Stimulated activated naive B cell treated with anti-CD40 and anti-IgM and Interleukin-4, amounts not matched to agents 10 μg/mL and 1 μg/mL and 100 μg/mL, for 72 hours (primary cell): ENCODE data around the gene CLDN3.
"Not testable (repeated sequence)": the region's sequence is repeated elsewhere in the genome, so short reads cannot be mapped to it uniquely, and the experiment has no call there.

Source experiments
- ATAC-seq, 2 donors: fragments of 150-1000 bp; cut with Tn5 transposase; replicated peaks; 2 replicates each; pipeline ENCODE4 v1.10.0; 2021; ENCODE audit warnings: moderate library complexity in 1 of 2
- DNase-seq: peaks from one replicate; pipeline ENCODE4 v3.0.0; 2021
- H3K27ac Mint-ChIP-seq: one replicate; pipeline ENCODE4 v1.8.0; 2022; ENCODE audit warnings: mild to moderate bottlenecking, mixed read lengths
- H3K27me3 Mint-ChIP-seq, 2 donors: one replicate each; pipeline ENCODE4 v1.8.0; 2022; ENCODE audit warnings: mixed read lengths in 2 of 2
- H3K36me3 Mint-ChIP-seq, 2 donors: one replicate each; pipeline ENCODE4 v1.8.0; 2022; ENCODE audit warnings: mixed read lengths in 2 of 2, mild to moderate bottlenecking in 1 of 2
- H3K4me1 Mint-ChIP-seq, 2 donors: one replicate each; pipeline ENCODE4 v1.8.0; 2022; ENCODE audit warnings: mixed read lengths in 2 of 2, mild to moderate bottlenecking in 1 of 2
- H3K4me3 Mint-ChIP-seq, 2 donors: one replicate each; pipeline ENCODE4 v1.8.0; 2022; ENCODE audit warnings: mild to moderate bottlenecking in 2 of 2, mixed read lengths in 2 of 2, moderate library complexity in 1 of 2
- H3K9me3 Mint-ChIP-seq, 2 donors: one replicate each; pipeline ENCODE4 v1.8.0; 2022; ENCODE audit warnings: mixed read lengths in 2 of 2, mild to moderate bottlenecking in 1 of 2

CLDN3 gene

GRCh38 chr7:73735528-73735905 is 34.6 kb downstream of the CLDN3 start:
- Mint-ChIP-seq H3K27me3 (peaks cover 0 to 1% of the 10 kb centered on the region in 2 donors), H3K4me3 (no peak overlapping the region), H3K9me3 (no peaks in the 10 kb centered on the region), H3K4me1 (peaks cover 14 to 35% of the 10 kb centered on the region in 2 donors), H3K27ac (no peak overlapping the region), H3K36me3 (peaks cover 5 to 10% of the 10 kb centered on the region in 2 donors)
- DNase-seq: no peak
- ATAC-seq: no peak

GRCh38 chr7:73734619-73735527 is 35.2 kb downstream of the CLDN3 start:
- Mint-ChIP-seq H3K27me3 (peaks cover 0 to 4% of the 10 kb centered on the region in 2 donors), H3K4me3 (no peak overlapping the region), H3K9me3 (no peaks in the 10 kb centered on the region), H3K4me1 (peaks cover 14 to 35% of the 10 kb centered on the region in 2 donors), H3K36me3 (peaks cover 5 to 10% of the 10 kb centered on the region in 2 donors), H3K27ac (no peak overlapping the region)
- ATAC-seq: peak; percentile 39 to 53
- peak; percentile 61 for DNase-seq

DNA sequence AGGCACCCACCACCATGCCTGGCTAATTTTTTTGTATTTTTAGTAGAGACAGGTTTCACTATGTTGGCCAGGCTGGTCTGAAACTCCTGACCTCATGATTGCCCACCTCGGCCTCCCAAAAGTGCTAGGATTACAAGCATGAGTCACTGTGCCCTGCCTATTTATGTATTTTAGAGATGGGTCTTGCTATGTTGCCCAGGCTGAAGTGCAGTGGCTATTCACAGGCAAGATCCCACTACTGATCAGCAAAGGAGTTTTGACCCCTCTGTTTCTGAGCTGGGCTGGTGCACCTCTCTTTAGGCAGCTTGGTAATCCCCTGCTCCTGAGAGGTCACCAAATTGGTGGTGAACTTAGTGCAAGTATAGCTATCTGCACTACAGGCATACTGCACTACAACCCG is 37.7 kb downstream of the CLDN3 start:
- DNase-seq (no peak), ATAC-seq (no peak)
- H3K27me3 Mint-ChIP-seq: peaks cover 13 to 14% of the 10 kb centered on the region in 2 donors
- H3K9me3 Mint-ChIP-seq: no peaks in the 10 kb centered on the region
- H3K4me1 Mint-ChIP-seq: peaks cover 6 to 20% of the 10 kb centered on the region in 2 donors
- H3K4me3 Mint-ChIP-seq: no peak overlapping the region
- H3K36me3 Mint-ChIP-seq: peaks cover 5 to 10% of the 10 kb centered on the region in 2 donors
- no peak overlapping the region for H3K27ac Mint-ChIP-seq

DNA sequence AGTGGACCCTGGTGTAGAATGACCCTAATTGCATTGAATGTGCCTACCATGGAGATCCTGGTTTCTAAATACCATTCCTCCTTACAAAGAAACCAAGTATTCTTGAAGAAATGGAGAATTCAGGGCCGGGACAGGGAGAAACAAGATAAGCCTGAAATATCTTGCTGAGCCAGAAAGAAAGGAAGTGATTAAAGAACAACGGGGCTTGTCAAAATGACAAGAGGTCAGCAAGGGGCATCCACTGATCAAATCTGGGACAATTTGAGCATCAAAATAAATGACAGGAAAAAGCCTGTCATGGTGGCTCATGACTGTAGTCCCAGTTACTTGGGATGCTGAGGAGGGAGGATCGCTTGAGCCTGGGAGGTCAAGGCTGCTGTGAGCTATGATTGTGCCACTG is 39.6 kb downstream of the CLDN3 start:
- H3K9me3 Mint-ChIP-seq: no peaks in the 10 kb centered on the region
- peaks cover 6 to 9% of the 10 kb centered on the region in 2 donors for H3K4me1 Mint-ChIP-seq
- no peak overlapping the region for H3K4me3 Mint-ChIP-seq
- no peak for ATAC-seq
- DNase-seq: no peak
- H3K27me3 Mint-ChIP-seq: peaks cover 13 to 14% of the 10 kb centered on the region in 2 donors
- H3K27ac Mint-ChIP-seq: no peak overlapping the region
- no peaks in the 10 kb centered on the region for H3K36me3 Mint-ChIP-seq

- ATAC-seq (no peak), DNase-seq (no peak)
- no peaks in the 10 kb centered on the region for H3K9me3 Mint-ChIP-seq
- H3K4me1 Mint-ChIP-seq: no peaks in the 10 kb centered on the region
- no peak overlapping the region for H3K27ac Mint-ChIP-seq
- peaks cover 18 to 21% of the 10 kb centered on the region in 2 donors for H3K27me3 Mint-ChIP-seq
- no peak overlapping the region for H3K4me3 Mint-ChIP-seq
- no peaks in the 10 kb centered on the region for H3K36me3 Mint-ChIP-seq
These were observed 41.5 kb downstream of the CLDN3 start for GRCh38 chr7:73728551-73728950.

- no peaks in the 10 kb centered on the region for H3K4me1 Mint-ChIP-seq
- no peaks in the 10 kb centered on the region for H3K36me3 Mint-ChIP-seq
- no peak overlapping the region for H3K27ac Mint-ChIP-seq
- no peak for DNase-seq
- H3K27me3 Mint-ChIP-seq: peaks cover 18 to 21% of the 10 kb centered on the region in 2 donors
- ATAC-seq: no peak
- no peaks in the 10 kb centered on the region for H3K9me3 Mint-ChIP-seq
- H3K4me3 Mint-ChIP-seq: no peak overlapping the region
These were observed 42.1 kb downstream of the CLDN3 start for GRCh38 chr7:73727952-73728351.

- DNase-seq: no peak
- Mint-ChIP-seq H3K4me1 (no peaks in the 10 kb centered on the region), H3K27ac (no peak overlapping the region), H3K27me3 (peaks cover 24 to 34% of the 10 kb centered on the region in 2 donors), H3K36me3 (no peaks in the 10 kb centered on the region), H3K9me3 (no peaks in the 10 kb centered on the region), H3K4me3 (no peak overlapping the region)
- peak; percentile 17 to 24 for ATAC-seq
These were observed 44.0 kb downstream of the CLDN3 start for GRCh38 chr7:73726083-73726466.

DNA sequence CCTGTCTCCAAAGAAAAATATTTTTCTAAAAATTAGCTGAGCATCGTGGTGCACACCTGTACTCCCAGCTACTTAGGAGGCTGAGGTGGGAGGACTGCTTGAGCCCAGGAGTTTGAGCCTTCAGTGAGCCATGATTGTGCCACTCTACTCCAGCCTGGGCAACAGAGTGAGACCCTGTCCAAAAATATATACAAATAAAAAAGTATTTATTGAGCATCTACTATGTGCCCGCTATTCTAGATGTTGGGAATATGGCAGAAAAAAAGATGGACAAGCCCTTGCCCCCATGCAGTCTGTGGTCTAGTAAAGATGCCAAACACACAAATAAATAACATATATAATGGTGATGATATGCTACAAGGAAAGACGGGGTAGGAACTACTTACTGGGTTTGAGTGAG is 46.3 kb downstream of the CLDN3 start:
- no peaks in the 10 kb centered on the region for H3K36me3 Mint-ChIP-seq
- no peak overlapping the region for H3K27ac Mint-ChIP-seq
- no peaks in the 10 kb centered on the region for H3K9me3 Mint-ChIP-seq
- DNase-seq (no peak), ATAC-seq (no peak)
- no peak overlapping the region for H3K4me3 Mint-ChIP-seq
- peaks cover 0 to under 1% of the 10 kb centered on the region in 2 donors for H3K4me1 Mint-ChIP-seq
- H3K27me3 Mint-ChIP-seq: peaks cover 29 to 44% of the 10 kb centered on the region in 2 donors

DNA sequence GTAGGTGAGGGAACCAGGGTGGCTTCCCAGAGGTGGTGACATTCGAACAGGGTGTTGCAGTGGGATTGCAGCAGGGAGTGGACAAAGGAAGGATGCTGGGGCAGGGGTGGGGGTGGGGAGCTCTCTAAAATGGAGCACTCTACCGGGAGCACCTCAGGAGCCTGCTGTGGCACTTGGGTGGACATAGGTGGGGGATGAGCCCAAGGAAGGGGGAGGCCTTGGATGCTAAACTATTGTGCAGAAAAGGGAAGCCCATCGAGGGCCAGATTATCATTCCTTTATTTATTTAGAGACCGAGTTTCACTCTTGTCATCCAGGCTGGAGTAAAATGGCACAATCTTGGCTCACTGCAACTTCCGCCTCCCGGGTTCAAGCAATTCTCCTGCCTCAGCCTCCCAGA is 47.3 kb downstream of the CLDN3 start:
- H3K36me3 Mint-ChIP-seq: no peaks in the 10 kb centered on the region
- no peak for DNase-seq
- H3K9me3 Mint-ChIP-seq: no peaks in the 10 kb centered on the region
- peaks cover 8 to 10% of the 10 kb centered on the region in 2 donors for H3K4me1 Mint-ChIP-seq
- H3K27me3 Mint-ChIP-seq: peaks cover 23 to 34% of the 10 kb centered on the region in 2 donors
- no peak overlapping the region for H3K4me3 Mint-ChIP-seq
- H3K27ac Mint-ChIP-seq: no peak overlapping the region
- no peak for ATAC-seq

DNA sequence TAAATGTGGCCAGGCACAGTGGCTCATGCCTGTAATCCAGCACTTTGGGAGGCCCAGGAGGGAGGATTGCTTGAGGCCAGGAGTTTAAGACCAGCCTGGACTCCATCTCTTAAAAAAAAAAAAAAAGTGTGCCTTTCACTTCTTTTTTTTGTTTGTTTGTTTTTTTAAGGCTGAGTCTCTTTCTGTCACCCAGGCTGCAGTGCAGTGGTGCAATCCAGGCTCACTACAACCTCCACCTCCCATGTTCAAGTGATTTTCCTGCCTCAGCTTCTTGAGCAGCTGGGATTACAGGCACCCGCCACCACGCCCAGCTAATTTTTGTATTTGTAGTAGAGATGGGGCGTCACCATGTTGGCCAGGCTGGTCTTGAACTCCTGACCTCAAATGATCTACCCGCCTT is 47.9 kb downstream of the CLDN3 start:
- H3K27me3 Mint-ChIP-seq: peaks cover 25 to 31% of the 10 kb centered on the region in 2 donors
- not testable (repeated sequence) for H3K4me3 Mint-ChIP-seq, H3K9me3 Mint-ChIP-seq, DNase-seq, H3K36me3 Mint-ChIP-seq, ATAC-seq, H3K27ac Mint-ChIP-seq
- H3K4me1 Mint-ChIP-seq: peaks cover 11 to 16% of the 10 kb centered on the region in 2 donors

GRCh38 chr7:73721377-73721817 is 48.7 kb downstream of the CLDN3 start:
- no peaks in the 10 kb centered on the region for H3K9me3 Mint-ChIP-seq

GRCh38 chr7:73720443-73720842 is 49.6 kb downstream of the CLDN3 start:
- peak overlapping the region; percentile 71 to 72 for H3K4me3 Mint-ChIP-seq
- H3K9me3 Mint-ChIP-seq, ATAC-seq, H3K36me3 Mint-ChIP-seq, H3K27ac Mint-ChIP-seq, DNase-seq: not testable (repeated sequence)
- H3K4me1 Mint-ChIP-seq: peaks cover 22 to 31% of the 10 kb centered on the region in 2 donors
- H3K27me3 Mint-ChIP-seq: peaks cover 38 to 46% of the 10 kb centered on the region in 2 donors

More at GRCh38 chr7:73721377-73721817, 48.7 kb downstream of the CLDN3 start:
- Mint-ChIP-seq H3K27me3 (peaks cover 31 to 36% of the 10 kb centered on the region in 2 donors), H3K36me3 (no peaks in the 10 kb centered on the region), H3K4me3 (no peak overlapping the region), H3K4me1 (peaks cover 16 to 22% of the 10 kb centered on the region in 2 donors), H3K27ac (no peak overlapping the region)
- ATAC-seq (no peak), DNase-seq (no peak)

GRCh38 chr7:73719806-73720169 is 50.3 kb downstream of the CLDN3 start:
- Mint-ChIP-seq H3K9me3 (no peaks in the 10 kb centered on the region), H3K36me3 (no peaks in the 10 kb centered on the region), H3K4me1 (peaks cover 22 to 35% of the 10 kb centered on the region in 2 donors), H3K27ac (peak overlapping the region; percentile 51), H3K27me3 (peaks cover 37 to 45% of the 10 kb centered on the region in 2 donors), H3K4me3 (peak overlapping the region; percentile 71 to 72)
- DNase-seq (no peak), ATAC-seq (peak in 1 of 2 donors; percentile 4)
